Mesodermal cell (in vitro differentiated cells): ENCODE results near the gene NBPF8. TPM values are rescaled to one million over a fixed set of nuclear protein-coding genes. Genes with fewer than 3 reads are reported as not detected.
"Not testable (repeated sequence)": the region's sequence is repeated elsewhere in the genome, so short reads cannot be mapped to it uniquely, and the experiment has no call there.

ENCODE experiments used
- H3K27ac ChIP-seq: 2 replicates; pipeline ENCODE4 v1.7.0; 2013; ENCODE audit warnings: mild to moderate bottlenecking, low read depth, low read length, moderate library complexity; ENCODE audit not compliant: severe bottlenecking
- H3K36me3 ChIP-seq: 2 replicates; pipeline ENCODE4 v1.7.1; 2013; ENCODE audit warnings: mild to moderate bottlenecking, low read length, moderate library complexity; ENCODE audit not compliant: control insufficient read depth, insufficient read depth
- H3K4me1 ChIP-seq: one replicate; pipeline ENCODE4 v1.7.1; 2013; ENCODE audit warnings: mild to moderate bottlenecking, low read length; ENCODE audit not compliant: insufficient read depth, control insufficient read depth, poor library complexity, severe bottlenecking
- H3K4me3 ChIP-seq: 2 replicates; pipeline ENCODE4 v1.7.0; 2013; ENCODE audit warnings: low read length, control low read depth, mild to moderate bottlenecking; ENCODE audit not compliant: insufficient read depth, poor library complexity, severe bottlenecking; ENCODE audit errors: extremely low read depth
- H3K9me3 ChIP-seq: 2 replicates; pipeline ENCODE4 v1.7.1; 2013; ENCODE audit warnings: mild to moderate bottlenecking, low read length, moderate library complexity; ENCODE audit not compliant: control insufficient read depth
- WGBS, 2 experiments: methylation state at CpG; one replicate each; pipeline ENCODE4 v1.1.5; 2013; ENCODE audit warnings: missing lambda C conversion rate in 2 of 2; ENCODE audit not compliant: insufficient coverage in 2 of 2; 5-methylcytosine and 5-hydroxymethylcytosine counted together
- polyA plus RNA-seq, 2 experiments: library from polyadenylated mRNA; stranded (reverse); fragments of 50-300 nt; gene quantifications; one replicate each; pipeline ENCODE4 v1.2.3, GENCODE V29; 2013

Gene NBPF8, protein sequence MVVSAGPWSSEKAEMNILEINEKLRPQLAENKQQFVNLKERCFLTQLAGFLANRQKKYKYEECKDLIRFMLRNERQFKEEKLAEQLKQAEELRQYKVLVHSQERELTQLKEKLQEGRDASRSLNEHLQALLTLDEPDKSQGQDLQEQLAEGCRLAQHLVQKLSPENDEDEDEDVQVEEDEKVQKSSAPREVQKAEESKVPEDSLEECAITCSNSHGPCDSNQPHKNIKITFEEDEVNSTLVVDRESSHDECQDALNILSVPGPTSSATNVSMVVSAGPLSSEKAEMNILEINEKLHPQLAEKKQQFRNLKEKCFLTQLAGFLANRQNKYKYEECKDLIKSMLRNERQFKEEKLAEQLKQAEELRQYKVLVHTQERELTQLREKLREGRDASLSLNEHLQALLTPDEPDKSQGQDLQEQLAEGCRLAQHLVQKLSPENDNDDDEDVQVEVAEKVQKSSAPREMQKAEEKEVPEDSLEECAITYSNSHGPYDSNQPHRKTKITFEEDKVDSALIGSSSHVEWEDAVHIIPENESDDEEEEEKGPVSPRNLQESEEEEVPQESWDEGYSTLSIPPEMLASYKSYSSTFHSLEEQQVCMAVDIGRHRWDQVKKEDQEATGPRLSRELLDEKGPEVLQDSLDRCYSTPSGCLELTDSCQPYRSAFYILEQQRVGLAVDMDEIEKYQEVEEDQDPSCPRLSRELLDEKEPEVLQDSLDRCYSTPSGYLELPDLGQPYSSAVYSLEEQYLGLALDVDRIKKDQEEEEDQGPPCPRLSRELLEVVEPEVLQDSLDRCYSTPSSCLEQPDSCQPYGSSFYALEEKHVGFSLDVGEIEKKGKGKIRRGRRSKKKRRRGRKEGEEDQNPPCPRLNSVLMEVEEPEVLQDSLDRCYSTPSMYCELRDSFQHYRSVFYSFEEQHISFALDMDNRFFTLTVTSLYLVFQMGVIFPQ
- polyA plus RNA-seq (2013, experiment 1 of 2), result 8.5 TPM
- polyA plus RNA-seq (2013, experiment 2 of 2), result 8.3 TPM

DNA sequence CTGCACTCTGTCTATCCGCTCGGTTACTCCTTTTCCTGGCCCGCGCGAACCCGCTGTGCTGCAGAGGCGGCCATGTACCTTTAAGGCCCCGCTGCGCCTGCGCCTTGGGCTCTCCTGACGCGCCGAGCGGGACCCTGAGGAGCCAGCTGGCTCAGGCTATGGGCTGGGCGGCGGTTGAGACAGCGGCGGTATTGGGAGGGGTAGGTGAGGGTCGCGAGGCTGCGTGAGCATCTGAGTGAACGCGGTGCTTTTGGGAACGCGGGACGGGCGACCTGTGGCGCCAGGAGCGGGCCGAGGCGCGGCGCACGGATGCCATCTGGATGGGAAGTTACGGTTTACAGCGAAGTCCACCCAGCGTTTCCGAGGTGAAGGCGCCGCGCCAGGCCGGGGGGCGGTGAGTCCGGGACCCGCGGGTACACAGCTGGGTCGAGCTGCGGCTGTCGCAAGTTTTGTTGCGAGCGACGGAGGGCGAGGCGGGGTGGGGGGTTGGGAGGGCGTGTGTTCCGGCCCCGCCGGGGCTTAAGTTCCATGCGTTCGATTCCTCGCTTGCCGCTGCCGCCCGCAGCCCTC, at the start of gene NBPF8:
Gene NBPF8 (plus strand): TSS at position 125 of the 570 bp plus-strand sequence. CDS start 21,488 bp downstream, outside the sequence.
- H3K36me3 ChIP-seq, H3K27ac ChIP-seq, H3K9me3 ChIP-seq, H3K4me1 ChIP-seq: not testable (repeated sequence)
- peak within 1 kb of the TSS; percentile 44 for H3K4me3 ChIP-seq
- WGBS, 2 experiments, result 0% methylated on average over 1 to 4 of the region's 64 CpGs

DNA sequence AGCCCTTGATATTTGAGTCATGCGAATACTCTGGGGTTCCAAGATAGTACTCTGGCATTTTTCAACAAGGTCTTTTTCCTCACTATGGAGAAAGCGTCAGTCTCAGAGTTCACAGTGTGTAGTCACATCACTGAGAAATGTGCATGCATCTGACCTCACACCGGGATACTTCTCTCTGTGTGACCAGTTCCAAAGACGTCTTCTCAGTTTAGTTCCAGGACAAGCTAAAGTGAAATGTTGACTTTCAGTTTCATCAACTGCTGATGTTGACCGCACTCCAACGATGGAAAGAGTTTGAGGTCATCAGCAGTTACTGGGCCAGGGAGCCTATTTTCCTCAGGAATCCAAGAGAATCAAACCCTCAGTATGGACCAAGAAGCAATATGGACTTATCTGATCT, 47.1 kb upstream of the NBPF8 start:
- H3K9me3 ChIP-seq, H3K27ac ChIP-seq, H3K4me3 ChIP-seq, H3K36me3 ChIP-seq, H3K4me1 ChIP-seq: not testable (repeated sequence)
- WGBS, 2 experiments, result 90 to 100% methylated on average over 2 of the region's 6 CpGs

- not testable (repeated sequence) for H3K9me3 ChIP-seq, H3K36me3 ChIP-seq, H3K27ac ChIP-seq, H3K4me1 ChIP-seq, H3K4me3 ChIP-seq
- 90 to 100% methylated on average over 2 to 3 of the region's 5 CpGs for WGBS, 2 experiments
These were observed 28.2 kb upstream of the NBPF8 start for GRCh38 chr1:120386651-120387050.

DNA sequence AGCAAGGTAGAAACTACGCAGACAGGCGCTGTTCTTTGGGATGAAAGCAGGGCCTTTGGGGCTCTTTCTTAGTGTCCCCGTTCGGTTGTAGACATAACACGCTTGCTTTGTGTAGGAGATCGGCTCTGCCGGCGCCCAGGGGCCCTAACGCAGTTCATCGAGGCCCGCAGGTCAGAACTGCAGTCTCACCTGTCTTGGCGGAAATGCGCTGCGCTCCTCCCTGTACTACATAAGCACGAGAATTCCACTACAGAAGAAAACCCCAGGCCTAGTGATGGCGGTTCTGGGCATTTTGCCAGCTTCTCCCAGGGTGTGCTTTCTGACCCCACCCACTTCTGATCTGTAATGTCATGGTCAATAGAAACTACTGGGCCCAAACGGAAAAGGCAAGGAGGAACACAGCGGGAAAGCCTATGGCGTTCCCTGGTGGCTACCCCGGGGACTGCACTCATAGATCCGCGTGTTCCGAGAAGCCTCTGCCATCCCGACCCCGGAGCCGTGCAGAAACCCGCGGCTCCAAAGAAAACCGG, 26.2 kb upstream of the NBPF8 start:
- H3K9me3 ChIP-seq, H3K36me3 ChIP-seq, H3K27ac ChIP-seq, H3K4me3 ChIP-seq, H3K4me1 ChIP-seq: not testable (repeated sequence)
- WGBS, 2 experiments, result no CpG with 5 or more reads among the region's 29 CpGs

DNA sequence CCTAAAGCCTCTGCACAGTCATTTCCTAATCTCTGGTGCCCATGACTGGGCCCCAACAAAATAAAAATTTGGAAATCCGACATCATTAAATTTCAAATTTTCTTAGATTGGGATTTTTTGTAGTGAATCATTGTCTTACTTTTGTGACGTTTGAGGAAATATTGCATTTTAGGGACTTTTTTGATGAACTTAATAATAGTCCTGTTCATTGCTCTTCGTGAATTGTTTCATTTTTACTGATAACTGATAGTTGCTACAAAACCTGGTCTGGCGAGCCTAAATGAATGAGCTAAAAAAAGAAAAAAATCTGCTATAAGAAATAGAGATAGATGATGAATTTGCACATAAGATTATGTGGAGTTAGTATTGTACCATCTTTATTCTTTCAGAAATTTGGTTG, 23.5 kb upstream of the NBPF8 start:
- H3K36me3 ChIP-seq, H3K9me3 ChIP-seq, H3K27ac ChIP-seq, H3K4me1 ChIP-seq, H3K4me3 ChIP-seq: not testable (repeated sequence)
- WGBS, 2 experiments, result 75 to 100% methylated on average over 1 to 3 of the region's 4 CpGs

DNA sequence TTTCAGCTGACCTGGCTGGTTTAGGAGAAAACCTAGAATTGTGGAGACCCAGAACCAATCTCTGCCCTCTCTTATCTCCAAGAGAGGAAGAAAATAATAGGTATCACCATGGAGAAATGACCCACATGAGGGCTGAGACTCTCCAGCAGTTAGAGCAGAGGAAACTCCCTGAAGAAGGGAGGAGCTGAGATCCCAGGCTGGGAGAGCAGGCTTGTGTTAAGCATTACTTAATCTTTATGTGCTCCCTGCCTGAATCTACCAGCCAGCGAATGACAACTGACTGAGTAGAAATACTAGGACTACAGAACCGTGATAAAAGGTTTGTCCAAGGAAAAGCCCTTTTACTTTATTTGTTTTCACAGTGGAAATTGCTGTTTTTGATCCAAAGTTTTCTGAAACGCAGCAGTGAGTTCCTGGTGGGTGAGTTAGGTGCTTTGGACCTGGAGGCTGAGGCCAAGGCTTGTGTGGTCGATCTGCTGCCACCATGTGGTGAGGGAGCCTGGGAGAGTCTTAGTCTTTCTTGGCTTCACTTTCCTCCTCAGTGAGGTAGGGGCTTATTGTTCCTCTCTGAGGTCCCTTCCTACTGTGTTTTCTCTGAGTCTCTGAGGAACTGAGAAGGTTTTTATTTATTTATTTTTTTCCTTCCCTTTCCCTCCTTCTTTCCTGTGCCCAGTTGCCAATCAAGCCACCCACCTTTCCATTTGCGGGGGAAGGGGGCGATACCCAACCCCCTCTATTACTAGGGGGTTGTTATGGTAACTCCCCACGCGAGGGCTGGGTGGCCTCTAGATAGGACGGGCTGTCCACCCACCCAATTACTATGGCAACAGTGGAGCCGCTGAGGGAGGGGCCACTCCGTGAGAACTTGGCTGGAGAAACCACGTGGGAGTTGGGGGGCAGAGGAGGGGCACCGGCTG, 21.3 kb upstream of the NBPF8 start:
- 20% methylated on average over 2 of the region's 13 CpGs; no CpG with 5 or more reads in 1 of the 2 experiments for WGBS, 2 experiments
- H3K36me3 ChIP-seq, H3K9me3 ChIP-seq, H3K4me3 ChIP-seq, H3K27ac ChIP-seq, H3K4me1 ChIP-seq: not testable (repeated sequence)

- not testable (repeated sequence) for H3K4me3 ChIP-seq, H3K27ac ChIP-seq, H3K9me3 ChIP-seq, H3K36me3 ChIP-seq, H3K4me1 ChIP-seq
- no CpG with 5 or more reads among the region's 1 CpG for WGBS, 2 experiments
These were observed 9.5 kb upstream of the NBPF8 start for GRCh38 chr1:120405348-120405747.

DNA sequence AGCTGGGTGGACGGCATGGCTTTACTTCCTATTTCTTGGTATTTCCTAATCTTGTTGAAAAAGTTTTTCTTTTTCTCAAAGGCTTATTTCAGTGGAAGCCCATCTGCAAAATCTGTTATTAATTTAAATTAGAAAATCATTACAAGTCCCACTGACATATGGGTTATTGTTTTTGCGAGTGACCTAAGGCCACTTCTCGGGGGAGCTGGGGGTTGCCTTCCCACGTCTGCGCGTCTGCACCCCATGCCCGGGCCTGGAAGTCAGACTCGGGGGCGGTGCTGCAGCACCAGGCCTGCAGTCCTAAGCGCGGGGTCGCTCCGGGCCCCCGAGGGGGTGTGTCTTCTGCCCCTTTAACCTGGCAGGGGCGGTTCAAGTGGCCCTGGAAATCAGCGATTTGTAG, 384 bp upstream of the NBPF8 start:
- peak overlapping the region; percentile 16 for H3K4me3 ChIP-seq
- not testable (repeated sequence) for H3K36me3 ChIP-seq, H3K9me3 ChIP-seq, H3K27ac ChIP-seq, H3K4me1 ChIP-seq
- no CpG with 5 or more reads among the region's 16 CpGs for WGBS, 2 experiments

DNA sequence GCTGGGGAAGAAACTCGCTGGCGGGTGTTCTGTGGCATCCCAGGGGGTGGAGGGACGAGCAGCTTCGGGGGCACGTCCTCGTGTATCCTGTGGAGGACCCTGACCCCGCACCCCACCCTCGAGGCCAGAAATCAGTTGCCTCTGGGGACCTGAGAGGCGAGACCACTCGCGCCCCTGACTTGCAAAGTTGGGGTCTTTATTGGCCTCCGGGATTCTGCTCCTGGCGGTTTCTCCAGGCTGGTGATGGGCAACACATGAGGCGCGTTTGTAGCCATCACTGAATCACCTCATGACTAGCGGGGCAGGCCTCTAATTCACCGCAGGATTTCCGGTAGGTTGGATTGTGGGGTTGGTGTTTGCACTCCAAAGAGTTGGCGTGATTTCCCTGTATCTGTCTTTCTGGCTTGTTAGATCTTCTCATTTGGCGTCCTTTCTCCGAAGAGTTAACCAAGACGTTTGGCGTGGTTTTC, 692 bp downstream of the NBPF8 start:
- H3K27ac ChIP-seq, H3K36me3 ChIP-seq, H3K4me1 ChIP-seq, H3K9me3 ChIP-seq: not testable (repeated sequence)
- WGBS, 2 experiments, result 2% methylated on average over 11 to 14 of the region's 23 CpGs
- peak overlapping the region; percentile 44 for H3K4me3 ChIP-seq

GRCh38 chr1:120425063-120425462, 10.2 kb downstream of the NBPF8 start:
- H3K9me3 ChIP-seq, H3K4me3 ChIP-seq, H3K27ac ChIP-seq, H3K4me1 ChIP-seq, H3K36me3 ChIP-seq: not testable (repeated sequence)
- 22% methylated on average over 2 of the region's 7 CpGs; no CpG with 5 or more reads in 1 of the 2 experiments for WGBS, 2 experiments
